Keratinocyte (primary cell): ENCODE data around the gene RPP21. TPM values are rescaled to one million over a fixed set of nuclear protein-coding genes. Genes with fewer than 3 reads are reported as not detected.
A peak's percentile ranks its signal among the peaks of the same experiment; 100 is the strongest.

ENCODE experiments used
- DNase-seq: peaks from one replicate; pipeline ENCODE4 v3.0.0-alpha.2; 2011; ENCODE audit warnings: low read depth, missing footprints, low spot score
- FAIRE-seq: peaks from 2 replicates; lab custom pipeline; 2011; peaks lifted over from hg19 to GRCh38; lab: Jason Lieb, UNC
- H2AFZ ChIP-seq: 2 replicates; pipeline ENCODE4 v1.6.0; 2012; ENCODE audit warnings: low read length, control low read depth, inconsistent platforms; ENCODE audit not compliant: control insufficient read depth
- H3K27ac ChIP-seq: 2 replicates; pipeline ENCODE4 v1.5.1; 2011; ENCODE audit warnings: low read length; ENCODE audit not compliant: control insufficient read depth, insufficient read depth
- H3K27me3 ChIP-seq: 3 replicates; pipeline ENCODE4 v1.6.0; 2011; ENCODE audit warnings: low read length; ENCODE audit not compliant: control insufficient read depth, insufficient read depth; ENCODE audit errors: extremely low read depth
- H3K36me3 ChIP-seq, 2 experiments: 2 replicates in 1 of 2; 3 replicates in 1 of 2; pipeline ENCODE4 v1.5.1; 2011; ENCODE audit warnings: low read length in 2 of 2, mild to moderate bottlenecking in 1 of 2; ENCODE audit not compliant: control insufficient read depth in 2 of 2, insufficient read depth in 2 of 2; ENCODE audit errors: extremely low read depth in 1 of 2
- H3K4me1 ChIP-seq: 3 replicates; pipeline ENCODE4 v1.5.1; 2011; ENCODE audit warnings: low read length; ENCODE audit not compliant: control insufficient read depth, insufficient read depth; ENCODE audit errors: extremely low read depth
- H3K4me2 ChIP-seq: 3 replicates; pipeline ENCODE4 v1.6.0; 2011; ENCODE audit warnings: low read depth, low read length; ENCODE audit not compliant: control insufficient read depth, insufficient read depth; ENCODE audit errors: extremely low read depth
- H3K4me3 ChIP-seq, 3 experiments: fragments of 200-600 bp in 1 of 3; sonication (generic) in 1 of 3; 2 replicates in 2 of 3; 3 replicates in 1 of 3; pipeline ENCODE4 v1.5.1; 2011 to 2016; ENCODE audit warnings: low read length in 3 of 3, mild to moderate bottlenecking in 3 of 3, control low read depth in 2 of 3, inconsistent platforms in 1 of 3, low read depth in 1 of 3, mixed read lengths in 1 of 3, mixed run types in 1 of 3, moderate library complexity in 1 of 3; ENCODE audit not compliant: control insufficient read depth in 2 of 3, insufficient read depth in 2 of 3; ENCODE audit errors: extremely low read depth in 1 of 3
- H3K79me2 ChIP-seq: 2 replicates; pipeline ENCODE4 v1.6.0; 2012; ENCODE audit warnings: low read length; ENCODE audit not compliant: control insufficient read depth, insufficient read depth
- H3K9ac ChIP-seq: 3 replicates; pipeline ENCODE4 v1.6.0; 2011; ENCODE audit warnings: low read length; ENCODE audit not compliant: control insufficient read depth, insufficient read depth; ENCODE audit errors: extremely low read depth
- H3K9me1 ChIP-seq: 3 replicates; pipeline ENCODE4 v1.6.0; 2011; ENCODE audit warnings: low read length; ENCODE audit not compliant: control insufficient read depth, insufficient read depth; ENCODE audit errors: extremely low read depth
- H3K9me3 ChIP-seq: 2 replicates; pipeline ENCODE4 v1.5.1; 2012; ENCODE audit warnings: low read depth, low read length; ENCODE audit not compliant: control insufficient read depth
- H4K20me1 ChIP-seq: 3 replicates; pipeline ENCODE4 v1.6.0; 2011; ENCODE audit warnings: low read length; ENCODE audit not compliant: control insufficient read depth, insufficient read depth; ENCODE audit errors: extremely low read depth
- EZH2 ChIP-seq: IDR thresholded peaks from one replicate; pipeline ENCODE4 v1.6.1; 2012; ENCODE audit warnings: inconsistent platforms, mild to moderate bottlenecking, low read length, moderate library complexity
- dilution Hi-C: fragments of 300-500 bp; cut with MboI; formaldehyde crosslinking; loops from one replicate; pipeline ENCODE4 v1.7.0; 2020; ENCODE audit warnings: low sequenced_read_pairs; ENCODE audit not compliant: extremely low pct_ligation_motif_present
- polyA plus RNA-seq, 5 experiments: library from polyadenylated mRNA; depleted of rRNA in 3 of 5; stranded (reverse) in 3 of 5; stranded (forward) in 1 of 5; unstranded in 1 of 5; fragments of >200 nt; gene quantifications; 1 replicate in 1 of 5; 2 replicates in 3 of 5; 3 replicates in 1 of 5; pipeline versions ENCODE4 v1.2.1 to v1.2.3, GENCODE V29; 2011 to 2012; ENCODE audit warnings: missing spikeins in 2 of 5, low read depth in 1 of 5, low replicate concordance in 1 of 5
- TF ChIP-seq, protein P1 (sequence below), 3 experiments: IDR thresholded peaks in 1 of 3; conservative IDR thresholded peaks in 1 of 3; optimal IDR thresholded peaks in 1 of 3; 2 replicates in 2 of 3; 3 replicates in 1 of 3; pipeline versions ENCODE3 to v1.5.1; 2011; ENCODE audit warnings: low read length in 3 of 3, mild to moderate bottlenecking in 3 of 3, moderate library complexity in 2 of 3, control low read depth in 1 of 3, inconsistent platforms in 1 of 3; ENCODE audit not compliant: insufficient read depth in 2 of 3; ENCODE audit errors: extremely low read depth in 1 of 3

The RPP21 gene
- polyA plus RNA-seq, 1 donor (not counting 4 experiments of a cell fraction or from before 2014, with no cell fraction given) = 25.7 TPM

DNA sequence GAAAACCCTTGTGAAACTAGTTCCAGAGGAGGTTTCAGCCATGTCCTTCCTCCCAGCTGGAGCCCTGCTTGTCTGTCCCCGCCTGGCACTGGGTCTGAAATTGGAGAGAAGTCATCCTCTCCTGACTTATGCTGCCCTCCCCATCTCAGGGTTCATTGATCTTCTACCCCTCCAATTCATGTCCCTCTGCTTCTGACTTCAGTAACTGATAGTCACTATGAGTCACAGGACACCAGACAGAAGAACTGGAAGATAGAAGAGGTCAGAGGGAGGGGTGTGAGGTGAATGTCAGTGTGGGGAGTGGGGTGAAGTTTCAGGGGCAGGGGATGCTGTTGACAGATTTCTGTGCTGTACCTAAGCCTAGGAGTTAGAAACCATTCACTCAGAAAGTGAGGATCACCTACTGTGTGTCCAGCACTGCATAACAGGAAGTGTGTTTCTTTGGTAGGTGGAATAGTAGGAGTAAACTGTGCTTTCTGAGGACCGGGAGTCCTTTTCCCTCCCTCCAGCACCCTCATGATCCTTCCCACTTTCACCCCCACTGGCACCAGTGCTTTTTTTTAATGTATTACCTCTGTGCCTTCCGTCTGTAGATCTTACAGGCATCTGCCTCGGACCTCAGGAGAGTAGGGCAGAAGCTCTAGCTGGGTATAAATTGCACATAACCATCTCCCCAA, 627 bp upstream of the RPP21 start:
- dilution Hi-C loops = loop anchor here (25.0 kb wide), 1 partner anchor 107 kb away; no protein-coding TSS in a partner anchor
- peaks cover 2% of the 10 kb centered on the region for H3K79me2 ChIP-seq
- FAIRE-seq (no peak), DNase-seq (no peak)
- no peaks in the 10 kb centered on the region for H4K20me1 ChIP-seq
- peaks cover 8 to 18% of the 10 kb centered on the region in 2 experiments for H3K36me3 ChIP-seq
- no peaks in the 10 kb centered on the region for H3K27me3 ChIP-seq
- peak overlapping the region; percentile 74 for H2AFZ ChIP-seq
- H3K4me3 ChIP-seq = peak overlapping the region in 1 of 3 experiments; percentile 79
- peak overlapping the region; percentile 55 for H3K4me2 ChIP-seq
- no peaks in the 10 kb centered on the region for H3K9me3 ChIP-seq
- no peaks in the 10 kb centered on the region for H3K9me1 ChIP-seq
- no peak overlapping the region for H3K27ac ChIP-seq
- H3K4me1 ChIP-seq = peaks cover 9% of the 10 kb centered on the region
- no peak overlapping the region for H3K9ac ChIP-seq
- no peak for TF ChIP-seq EZH2
- TF ChIP-seq, protein P1, sequence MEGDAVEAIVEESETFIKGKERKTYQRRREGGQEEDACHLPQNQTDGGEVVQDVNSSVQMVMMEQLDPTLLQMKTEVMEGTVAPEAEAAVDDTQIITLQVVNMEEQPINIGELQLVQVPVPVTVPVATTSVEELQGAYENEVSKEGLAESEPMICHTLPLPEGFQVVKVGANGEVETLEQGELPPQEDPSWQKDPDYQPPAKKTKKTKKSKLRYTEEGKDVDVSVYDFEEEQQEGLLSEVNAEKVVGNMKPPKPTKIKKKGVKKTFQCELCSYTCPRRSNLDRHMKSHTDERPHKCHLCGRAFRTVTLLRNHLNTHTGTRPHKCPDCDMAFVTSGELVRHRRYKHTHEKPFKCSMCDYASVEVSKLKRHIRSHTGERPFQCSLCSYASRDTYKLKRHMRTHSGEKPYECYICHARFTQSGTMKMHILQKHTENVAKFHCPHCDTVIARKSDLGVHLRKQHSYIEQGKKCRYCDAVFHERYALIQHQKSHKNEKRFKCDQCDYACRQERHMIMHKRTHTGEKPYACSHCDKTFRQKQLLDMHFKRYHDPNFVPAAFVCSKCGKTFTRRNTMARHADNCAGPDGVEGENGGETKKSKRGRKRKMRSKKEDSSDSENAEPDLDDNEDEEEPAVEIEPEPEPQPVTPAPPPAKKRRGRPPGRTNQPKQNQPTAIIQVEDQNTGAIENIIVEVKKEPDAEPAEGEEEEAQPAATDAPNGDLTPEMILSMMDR (optimal IDR thresholded peaks at IDR 0.05 in 1 of 3, IDR thresholded peaks at IDR 0.05 in 1 of 3, conservative IDR thresholded peaks at IDR 0.05 in 1 of 3; ENCODE audit: extremely low read depth in 1 of 3, insufficient read depth in 2 of 3, low read length in 3 of 3) = no peak

DNA sequence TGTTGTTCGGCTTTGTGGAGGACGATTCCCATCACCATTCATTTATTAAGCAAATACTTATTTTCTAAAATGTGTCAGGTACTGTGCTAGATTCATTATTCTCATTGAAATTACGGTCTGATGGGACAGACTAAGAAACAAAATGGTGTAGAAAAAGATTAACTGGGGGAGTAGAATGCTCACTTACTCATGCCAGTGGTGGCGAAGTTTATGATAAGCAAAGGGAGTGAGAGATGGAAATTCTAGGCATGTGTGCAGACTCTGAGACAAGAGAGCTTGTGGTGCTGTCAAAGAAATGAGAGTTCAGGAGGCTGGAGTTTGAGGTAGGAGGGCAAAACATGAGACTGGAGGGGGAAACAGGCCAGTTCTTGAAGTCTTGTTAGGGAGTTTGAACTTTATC, 896 bp downstream of the RPP21 start:
- FAIRE-seq = no peak
- Histone ChIP-seq H3K27ac (no peak overlapping the region), H3K79me2 (peaks cover 2% of the 10 kb centered on the region), H3K4me1 (peaks cover 9% of the 10 kb centered on the region), H3K9me3 (no peaks in the 10 kb centered on the region), H2AFZ (no peak overlapping the region), H3K9me1 (no peaks in the 10 kb centered on the region), H3K4me2 (peak overlapping the region; percentile 78), H3K4me3 (peak overlapping the region; percentile 76 to 79 (median 79)), H3K9ac (peak overlapping the region; percentile 87), H3K36me3 (peaks cover 6 to 10% of the 10 kb centered on the region in 2 experiments), H3K27me3 (no peaks in the 10 kb centered on the region), H4K20me1 (no peaks in the 10 kb centered on the region)
- dilution Hi-C loops = loop anchor here (25.0 kb wide), 1 partner anchor 109 kb away; no protein-coding TSS in a partner anchor
- no peak for DNase-seq
- TF ChIP-seq EZH2 = no peak
- TF ChIP-seq, protein P1 (optimal IDR thresholded peaks at IDR 0.05 in 1 of 3, IDR thresholded peaks at IDR 0.05 in 1 of 3, conservative IDR thresholded peaks at IDR 0.05 in 1 of 3; ENCODE audit: extremely low read depth in 1 of 3, insufficient read depth in 2 of 3, low read length in 3 of 3) = no peak
